NCI-H2107 treated with DMSO at 0.1 percent for 48 hours (cell line): ENCODE data around the gene JAZF1.
A peak's percentile ranks its signal among the peaks of the same experiment; 100 is the strongest.

Source experiments
- DNase-seq: peaks from one replicate; lab custom pipeline; 2025; ENCODE audit not compliant: unreplicated experiment; lab: John Stamatoyannopoulos, UW

Gene JAZF1

GRCh38 chr7:28048694-28049093 lies 131.9 kb downstream of the JAZF1 start:
- DNase-seq, result no peak

- no peak for DNase-seq
Measured at GRCh38 chr7:28046035-28046434, 134.6 kb downstream of the JAZF1 start.

GRCh38 chr7:28045592-28045991 lies 135.0 kb downstream of the JAZF1 start:
- no peak for DNase-seq

- no peak for DNase-seq
Measured at GRCh38 chr7:28044825-28045224, 135.8 kb downstream of the JAZF1 start.

- no peak for DNase-seq
Measured at GRCh38 chr7:28042721-28043120, 137.9 kb downstream of the JAZF1 start.

- no peak for DNase-seq
Measured at GRCh38 chr7:28041508-28042314, 138.9 kb downstream of the JAZF1 start.

GRCh38 chr7:28038175-28038797 lies 142.3 kb downstream of the JAZF1 start:
- no peak for DNase-seq

- DNase-seq, result no peak
Measured at GRCh38 chr7:28037220-28038010, 143.2 kb downstream of the JAZF1 start.

- no peak for DNase-seq
Measured at GRCh38 chr7:28036696-28037095, 143.9 kb downstream of the JAZF1 start.

- no peak for DNase-seq
Measured at GRCh38 chr7:28033386-28033785, 147.2 kb downstream of the JAZF1 start.

- DNase-seq, result no peak
Measured at GRCh38 chr7:28032738-28033380, 147.7 kb downstream of the JAZF1 start.

GRCh38 chr7:28029051-28029450 lies 151.5 kb downstream of the JAZF1 start:
- DNase-seq, result no peak

GRCh38 chr7:28028471-28028870 lies 152.1 kb downstream of the JAZF1 start:
- DNase-seq, result no peak

GRCh38 chr7:28026237-28026636 lies 154.4 kb downstream of the JAZF1 start:
- DNase-seq, result peak; percentile 50

- DNase-seq, result no peak
Measured at GRCh38 chr7:28024786-28025334, 155.7 kb downstream of the JAZF1 start.

GRCh38 chr7:28020302-28020940 lies 160.2 kb downstream of the JAZF1 start:
- DNase-seq, result peak; percentile 88

- no peak for DNase-seq
Measured at GRCh38 chr7:28018856-28019465, 161.6 kb downstream of the JAZF1 start.

- DNase-seq, result no peak
Measured at GRCh38 chr7:28018446-28018845, 162.1 kb downstream of the JAZF1 start.

- no peak for DNase-seq
Measured at GRCh38 chr7:28018020-28018419, 162.6 kb downstream of the JAZF1 start.

- no peak for DNase-seq
Measured at GRCh38 chr7:28017372-28017771, 163.2 kb downstream of the JAZF1 start.
